GM12878 (cell line): ENCODE data around the gene SSUH2.

Source experiments
- ATF2 ChIP-seq: IDR thresholded peaks from 2 replicates; pipeline ENCODE4 v1.6.1; 2012; ENCODE audit warnings: low read length, inconsistent platforms
- EGR1 ChIP-seq, 2 experiments: IDR thresholded peaks; 1 replicate in 1 of 2; 2 replicates in 1 of 2; pipeline ENCODE4 v1.6.1; 2011 to 2012; ENCODE audit warnings: low read depth in 2 of 2, low read length in 2 of 2, borderline replicate concordance in 1 of 2, mild to moderate bottlenecking in 1 of 2, moderate library complexity in 1 of 2
- EZH2 ChIP-seq: IDR thresholded peaks from 2 replicates; pipeline ENCODE4 v1.6.1; 2012; ENCODE audit warnings: low read depth, mild to moderate bottlenecking, control low read depth, inconsistent platforms, low read length, borderline replicate concordance; ENCODE audit not compliant: control insufficient read depth
- FOS ChIP-seq: IDR thresholded peaks from 3 replicates; pipeline ENCODE4 v1.6.1; 2011; ENCODE audit warnings: borderline replicate concordance; ENCODE audit not compliant: insufficient read length; ENCODE audit errors: extremely low read depth
- HDGF ChIP-seq: fragments of 450-650 bp; IDR thresholded peaks from 2 replicates; pipeline ENCODE4 v1.6.1; 2016; ENCODE audit warnings: antibody characterized with exemption
- JUNB ChIP-seq: IDR thresholded peaks from 2 replicates; pipeline ENCODE4 v1.6.1; 2016; ENCODE audit warnings: antibody characterized with exemption, mild to moderate bottlenecking
- POLR2A ChIP-seq: IDR thresholded peaks from 2 replicates; pipeline ENCODE4 v1.6.1; 2011; ENCODE audit warnings: low read depth, mild to moderate bottlenecking, low read length
- RCOR1 ChIP-seq: conservative IDR thresholded peaks from 2 replicates; pipeline ENCODE4 v1.6.1; 2012; ENCODE audit warnings: low read depth, low read length, improper control_type of control experiment
- ZZZ3 ChIP-seq: IDR thresholded peaks from 2 replicates; pipeline ENCODE4 v1.6.1; 2011; ENCODE audit warnings: low read depth; ENCODE audit not compliant: control insufficient read depth, insufficient read length

- TF ChIP-seq JUNB (no peak), ZZZ3 (no peak), EGR1 (IDR thresholded peaks at IDR 0.05; ENCODE audit: borderline replicate concordance in 1 of 2, low read depth in 2 of 2, low read length in 2 of 2) (no peak), ATF2 (no peak), HDGF (no peak), EZH2 (no peak), RCOR1 (no peak), FOS (no peak), POLR2A (no peak)
These were observed 18.6 kb downstream of the SSUH2 start for GRCh38 chr3:8625991-8626390.
